ENCODE results near the gene HCAR1. TPM values are rescaled to one million over a fixed set of nuclear protein-coding genes. Genes with fewer than 3 reads are reported as not detected.
"Not testable (repeated sequence)": the region's sequence is repeated elsewhere in the genome, so short reads cannot be mapped to it uniquely, and the experiment has no call there.

HCAR1 gene
- total RNA-seq, 2 experiments from 2014 or later = 0.18 to 0.25 TPM

GRCh38 chr12:122686538-122686937, 44.1 kb downstream of the HCAR1 start:
- Mint-ChIP-seq H3K27me3 (no peaks in the 10 kb centered on the region), H3K27ac (no peak overlapping the region), H3K4me3 (no peak overlapping the region), H3K4me1 (ENCODE audit: low read depth) (no peaks in the 10 kb centered on the region), H3K9me3 (no peaks in the 10 kb centered on the region), H3K36me3 (ENCODE audit: low read depth) (no peaks in the 10 kb centered on the region)
- intact Hi-C loops (cut with micrococcal nuclease) = no loop called here
- POLR2A ChIA-PET = no interaction called here
- ATAC-seq = no peak
- TF ChIP-seq, protein P1, sequence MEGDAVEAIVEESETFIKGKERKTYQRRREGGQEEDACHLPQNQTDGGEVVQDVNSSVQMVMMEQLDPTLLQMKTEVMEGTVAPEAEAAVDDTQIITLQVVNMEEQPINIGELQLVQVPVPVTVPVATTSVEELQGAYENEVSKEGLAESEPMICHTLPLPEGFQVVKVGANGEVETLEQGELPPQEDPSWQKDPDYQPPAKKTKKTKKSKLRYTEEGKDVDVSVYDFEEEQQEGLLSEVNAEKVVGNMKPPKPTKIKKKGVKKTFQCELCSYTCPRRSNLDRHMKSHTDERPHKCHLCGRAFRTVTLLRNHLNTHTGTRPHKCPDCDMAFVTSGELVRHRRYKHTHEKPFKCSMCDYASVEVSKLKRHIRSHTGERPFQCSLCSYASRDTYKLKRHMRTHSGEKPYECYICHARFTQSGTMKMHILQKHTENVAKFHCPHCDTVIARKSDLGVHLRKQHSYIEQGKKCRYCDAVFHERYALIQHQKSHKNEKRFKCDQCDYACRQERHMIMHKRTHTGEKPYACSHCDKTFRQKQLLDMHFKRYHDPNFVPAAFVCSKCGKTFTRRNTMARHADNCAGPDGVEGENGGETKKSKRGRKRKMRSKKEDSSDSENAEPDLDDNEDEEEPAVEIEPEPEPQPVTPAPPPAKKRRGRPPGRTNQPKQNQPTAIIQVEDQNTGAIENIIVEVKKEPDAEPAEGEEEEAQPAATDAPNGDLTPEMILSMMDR (IDR thresholded peaks at IDR 0.05) = no peak
- CTCF ChIA-PET = no interaction called here
- no peak for DNase-seq

GRCh38 chr12:122684297-122684813, 46.3 kb downstream of the HCAR1 start:
- H3K9me3 Mint-ChIP-seq = no peaks in the 10 kb centered on the region
- no peak overlapping the region for H3K27ac Mint-ChIP-seq
- ATAC-seq (no peak), DNase-seq (no peak)
- H3K4me3 Mint-ChIP-seq = no peak overlapping the region
- POLR2A ChIA-PET = interaction anchor here (0.6 to 0.9 kb wide), 2 partner anchors 156 to 536 kb away, joined by 3 read pairs; no protein-coding TSS in a partner anchor
- TF ChIP-seq, protein P1 (IDR thresholded peaks at IDR 0.05) = no peak
- no peaks in the 10 kb centered on the region for H3K36me3 Mint-ChIP-seq (ENCODE audit: low read depth)
- CTCF ChIA-PET = interaction anchor here (1.5 kb wide), 1 partner anchor 328 kb away, joined by 3 read pairs; no protein-coding TSS in a partner anchor
- H3K4me1 Mint-ChIP-seq (ENCODE audit: low read depth) = no peaks in the 10 kb centered on the region
- intact Hi-C loops (cut with micrococcal nuclease) = no loop called here
- H3K27me3 Mint-ChIP-seq = no peaks in the 10 kb centered on the region

- no peak overlapping the region for H3K4me3 Mint-ChIP-seq
- H3K9me3 Mint-ChIP-seq = no peaks in the 10 kb centered on the region
- CTCF ChIA-PET = no interaction called here
- H3K27ac Mint-ChIP-seq = no peak overlapping the region
- DNase-seq (no peak), ATAC-seq (no peak)
- intact Hi-C loops (cut with micrococcal nuclease) = no loop called here
- no peaks in the 10 kb centered on the region for H3K36me3 Mint-ChIP-seq (ENCODE audit: low read depth)
- POLR2A ChIA-PET = interaction anchor here (0.6 kb wide), 1 partner anchor 600 kb away, joined by 3 read pairs; no protein-coding TSS in a partner anchor
- TF ChIP-seq, protein P1 (IDR thresholded peaks at IDR 0.05) = no peak
- no peaks in the 10 kb centered on the region for H3K27me3 Mint-ChIP-seq
- no peaks in the 10 kb centered on the region for H3K4me1 Mint-ChIP-seq (ENCODE audit: low read depth)
Measured at GRCh38 chr12:122681814-122682213, 48.8 kb downstream of the HCAR1 start.

DNA sequence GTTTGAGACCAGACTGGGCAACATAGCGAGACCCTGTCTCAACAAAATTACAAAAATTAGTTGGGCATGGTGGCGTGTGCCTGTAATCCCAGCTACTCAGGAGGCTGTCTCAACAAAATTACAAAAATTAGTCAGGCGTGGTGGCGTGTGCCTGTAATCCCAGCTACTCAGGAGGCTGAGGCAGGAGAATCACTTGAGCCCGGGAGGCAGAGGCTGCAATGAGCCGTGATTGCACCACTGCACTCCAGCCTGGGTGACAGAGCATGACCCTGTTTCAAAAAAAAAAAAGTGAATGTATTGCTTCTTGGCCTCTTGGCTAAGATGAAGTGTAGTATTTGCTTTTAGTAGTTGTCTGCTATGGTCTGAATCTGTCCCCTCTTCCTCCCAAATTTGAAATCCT, 49.7 kb downstream of the HCAR1 start:
- H3K27ac Mint-ChIP-seq; H3K9me3 Mint-ChIP-seq; H3K27me3 Mint-ChIP-seq; CTCF ChIA-PET; H3K4me1 Mint-ChIP-seq (ENCODE audit: low read depth); intact Hi-C loops (cut with micrococcal nuclease); DNase-seq; H3K4me3 Mint-ChIP-seq; H3K36me3 Mint-ChIP-seq (ENCODE audit: low read depth); ATAC-seq: not testable (repeated sequence)
- POLR2A ChIA-PET = interaction anchor here (0.6 kb wide), 1 partner anchor 600 kb away, joined by 3 read pairs; no protein-coding TSS in a partner anchor

GRCh38 chr12:122676781-122677180, 53.9 kb downstream of the HCAR1 start:
- not testable (repeated sequence) for ATAC-seq

More at GRCh38 chr12:122676781-122677180, 53.9 kb downstream of the HCAR1 start:
- H3K4me3 Mint-ChIP-seq; intact Hi-C loops (cut with micrococcal nuclease); POLR2A ChIA-PET; H3K36me3 Mint-ChIP-seq (ENCODE audit: low read depth); H3K4me1 Mint-ChIP-seq (ENCODE audit: low read depth); DNase-seq; CTCF ChIA-PET; H3K9me3 Mint-ChIP-seq; H3K27ac Mint-ChIP-seq; H3K27me3 Mint-ChIP-seq: not testable (repeated sequence)

Other genes with a start within 250 kb of the HCAR1 start
- 10 to 100 TPM; 28.0 to 28.5 TPM for gene ZCCHC8, start 229.9 kb downstream of the HCAR1 start, total RNA-seq
- gene RSRC2, start 203.9 kb downstream of the HCAR1 start, total RNA-seq = 100 to 1,000 TPM; 108 to 116 TPM
- 100 to 1,000 TPM; 128 to 129 TPM for gene KNTC1, start 203.6 kb downstream of the HCAR1 start, total RNA-seq
- not detected for gene HCAR2, start 27.5 kb downstream of the HCAR1 start, total RNA-seq
- not detected for gene HCAR3, start 14.0 kb downstream of the HCAR1 start, total RNA-seq
- gene DENR, start 22.0 kb upstream of the HCAR1 start, total RNA-seq = 10 to 100 TPM; 56.3 to 57.2 TPM
- gene CCDC62, start 43.7 kb upstream of the HCAR1 start, total RNA-seq = under 1 TPM; 0.45 to 0.61 TPM
- 10 to 100 TPM; 22.8 to 22.9 TPM for gene HIP1R, start 104.6 kb upstream of the HCAR1 start, total RNA-seq
- 10 to 100 TPM; 17.8 to 18.4 TPM for gene VPS37B, start 165.3 kb upstream of the HCAR1 start, total RNA-seq
- gene ABCB9, start 235.6 kb upstream of the HCAR1 start, total RNA-seq = 1 to 10 TPM; 4.3 to 4.9 TPM
- gene OGFOD2, start 244.4 kb upstream of the HCAR1 start, total RNA-seq = 10 to 100 TPM; 27.1 to 31.5 TPM
- 100 to 1,000 TPM; 174 to 180 TPM for gene ARL6IP4, start 249.8 kb upstream of the HCAR1 start, total RNA-seq